Fibroblast of lung (primary cell): ENCODE data around the gene CBR1. TPM values are rescaled to one million over a fixed set of nuclear protein-coding genes. Genes with fewer than 3 reads are reported as not detected.
A peak's percentile ranks its signal among the peaks of the same experiment; 100 is the strongest.

Experiments used
- DNase-seq, 2 donors: peaks; one replicate each; pipeline versions ENCODE4 v3.0.0 to v3.0.0-alpha.2; 2010; ENCODE audit warnings: low read depth in 2 of 2
- H2AFZ ChIP-seq: 2 replicates; pipeline ENCODE4 v1.5.1; 2012; ENCODE audit warnings: low read length, control low read depth, inconsistent platforms
- H3K27ac ChIP-seq: 2 replicates; pipeline ENCODE4 v1.5.1; 2011; ENCODE audit warnings: low read length, control low read depth; ENCODE audit not compliant: insufficient read depth
- H3K27me3 ChIP-seq: 2 replicates; pipeline ENCODE4 v1.5.1; 2011; ENCODE audit warnings: mild to moderate bottlenecking, low read length; ENCODE audit not compliant: control insufficient read depth, insufficient read depth
- H3K36me3 ChIP-seq: 2 replicates; pipeline ENCODE4 v1.5.1; 2011; ENCODE audit warnings: low read length; ENCODE audit not compliant: control insufficient read depth, insufficient read depth
- H3K4me1 ChIP-seq: 2 replicates; pipeline ENCODE4 v1.5.1; 2011; ENCODE audit warnings: low read length; ENCODE audit not compliant: control insufficient read depth, insufficient read depth; ENCODE audit errors: extremely low read depth
- H3K4me2 ChIP-seq: 2 replicates; pipeline ENCODE4 v1.5.1; 2011; ENCODE audit warnings: low read length, control low read depth; ENCODE audit not compliant: insufficient read depth; ENCODE audit errors: extremely low read depth
- H3K4me3 ChIP-seq, 4 experiments: fragments of 200-600 bp in 1 of 4; sonication (generic) in 1 of 4; replicated peaks in 1 of 4; 2 replicates each; pipeline ENCODE4 v1.5.1; 2011 to 2016; ENCODE audit warnings: low read length in 4 of 4, low read depth in 3 of 4, mild to moderate bottlenecking in 3 of 4, control low read depth in 2 of 4, inconsistent platforms in 1 of 4, mixed read lengths in 1 of 4; ENCODE audit not compliant: insufficient read depth in 1 of 4; ENCODE audit errors: control extremely low read depth in 1 of 4
- H3K79me2 ChIP-seq: 2 replicates; pipeline ENCODE4 v1.5.1; 2012; ENCODE audit warnings: mild to moderate bottlenecking, low read length, inconsistent platforms; ENCODE audit not compliant: control insufficient read depth, insufficient read depth
- H3K9ac ChIP-seq: 2 replicates; pipeline ENCODE4 v1.5.1; 2011; ENCODE audit warnings: mild to moderate bottlenecking, low read length, control low read depth; ENCODE audit not compliant: insufficient read depth
- H3K9me3 ChIP-seq: 2 replicates; pipeline ENCODE4 v1.5.1; 2012; ENCODE audit warnings: low read depth, low read length; ENCODE audit not compliant: control insufficient read depth, insufficient read depth
- H4K20me1 ChIP-seq: 2 replicates; pipeline ENCODE4 v1.5.1; 2011; ENCODE audit warnings: low read length; ENCODE audit not compliant: control insufficient read depth, insufficient read depth; ENCODE audit errors: extremely low read depth
- EZH2 ChIP-seq: IDR thresholded peaks from 2 replicates; pipeline ENCODE4 v1.5.1; 2012; ENCODE audit warnings: low read length, control low read depth, mild to moderate bottlenecking; ENCODE audit errors: missing control alignments
- polyA plus RNA-seq, 2 donors: library from polyadenylated mRNA; depleted of rRNA in 1 of 2; stranded (reverse) in 1 of 2; unstranded in 1 of 2; fragments of >200 nt; gene quantifications; 2 replicates each; pipeline ENCODE4 v1.2.1, GENCODE V29; 2011 to 2012; ENCODE audit warnings: missing spikeins in 1 of 2
- total RNA-seq: library from RNA; depleted of rRNA; stranded (reverse); fragments of >200 nt; gene quantifications from 2 replicates; pipeline ENCODE4 v1.2.1, GENCODE V29; 2014
- TF ChIP-seq, protein P1 (sequence below), 2 donors: IDR thresholded peaks in 1 of 2; conservative IDR thresholded peaks in 1 of 2; 1 replicate in 1 of 2; 2 replicates in 1 of 2; pipeline ENCODE4 v1.5.1; 2011 to 2012; ENCODE audit warnings: low read length in 2 of 2, control low read depth in 1 of 2, inconsistent platforms in 1 of 2, low read depth in 1 of 2, mild to moderate bottlenecking in 1 of 2

The CBR1 gene
- total and polyA plus RNA-seq, 2 donors (not counting 1 experiment from before 2014, with no cell fraction given): 131 to 152 TPM

DNA sequence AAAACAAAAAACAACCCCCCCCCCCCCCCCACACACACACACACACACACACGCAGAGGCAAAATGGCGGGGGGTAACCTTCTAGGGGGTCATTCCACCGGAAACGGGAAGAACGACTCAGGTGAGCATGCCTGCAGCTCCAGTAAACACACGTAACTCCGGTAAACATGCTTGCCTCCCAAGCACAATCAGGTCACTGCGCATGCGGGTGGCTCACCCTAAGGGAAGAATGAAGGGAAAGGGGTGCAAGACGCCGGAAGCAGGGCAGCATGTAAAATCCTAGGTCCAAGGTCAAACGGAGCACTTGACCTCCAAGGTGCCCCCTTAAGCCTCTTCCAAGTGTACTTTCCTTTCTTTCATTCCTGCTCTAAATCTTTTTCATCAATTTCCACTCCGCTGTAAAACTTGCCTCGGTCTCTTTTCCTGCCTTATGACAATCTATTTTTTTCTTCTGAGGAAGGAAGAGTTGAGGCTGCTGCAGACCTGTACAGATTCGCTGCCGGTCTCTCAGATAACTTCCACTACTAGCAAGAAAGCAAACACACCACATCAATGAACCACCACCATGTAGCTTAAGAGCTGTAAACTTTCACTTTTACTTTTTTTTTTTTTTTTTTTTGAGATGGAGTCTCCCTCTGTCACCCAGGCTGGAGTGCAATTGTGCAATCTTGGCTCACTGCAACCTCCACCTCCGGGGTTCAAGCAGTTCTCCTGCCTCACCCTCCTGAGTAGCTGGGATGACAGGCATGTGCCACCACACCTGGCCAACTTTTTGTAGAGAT is 44.0 kb downstream of the CBR1 start:
- H3K27me3 ChIP-seq: no peaks in the 10 kb centered on the region
- H3K4me3 ChIP-seq: no peak overlapping the region
- H4K20me1 ChIP-seq: no peaks in the 10 kb centered on the region
- H3K9ac ChIP-seq: no peak overlapping the region
- no peaks in the 10 kb centered on the region for H3K79me2 ChIP-seq
- no peak for TF ChIP-seq EZH2
- TF ChIP-seq, protein P1, sequence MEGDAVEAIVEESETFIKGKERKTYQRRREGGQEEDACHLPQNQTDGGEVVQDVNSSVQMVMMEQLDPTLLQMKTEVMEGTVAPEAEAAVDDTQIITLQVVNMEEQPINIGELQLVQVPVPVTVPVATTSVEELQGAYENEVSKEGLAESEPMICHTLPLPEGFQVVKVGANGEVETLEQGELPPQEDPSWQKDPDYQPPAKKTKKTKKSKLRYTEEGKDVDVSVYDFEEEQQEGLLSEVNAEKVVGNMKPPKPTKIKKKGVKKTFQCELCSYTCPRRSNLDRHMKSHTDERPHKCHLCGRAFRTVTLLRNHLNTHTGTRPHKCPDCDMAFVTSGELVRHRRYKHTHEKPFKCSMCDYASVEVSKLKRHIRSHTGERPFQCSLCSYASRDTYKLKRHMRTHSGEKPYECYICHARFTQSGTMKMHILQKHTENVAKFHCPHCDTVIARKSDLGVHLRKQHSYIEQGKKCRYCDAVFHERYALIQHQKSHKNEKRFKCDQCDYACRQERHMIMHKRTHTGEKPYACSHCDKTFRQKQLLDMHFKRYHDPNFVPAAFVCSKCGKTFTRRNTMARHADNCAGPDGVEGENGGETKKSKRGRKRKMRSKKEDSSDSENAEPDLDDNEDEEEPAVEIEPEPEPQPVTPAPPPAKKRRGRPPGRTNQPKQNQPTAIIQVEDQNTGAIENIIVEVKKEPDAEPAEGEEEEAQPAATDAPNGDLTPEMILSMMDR (conservative IDR thresholded peaks at IDR 0.05 in 1 of 2, IDR thresholded peaks at IDR 0.05 in 1 of 2; ENCODE audit: low read depth in 1 of 2, low read length in 2 of 2): no peak
- H3K4me2 ChIP-seq: peak overlapping the region; percentile 33
- H3K36me3 ChIP-seq: no peaks in the 10 kb centered on the region
- H3K9me3 ChIP-seq: no peaks in the 10 kb centered on the region
- peak overlapping the region; percentile 66 for H3K27ac ChIP-seq
- H2AFZ ChIP-seq: peak overlapping the region; percentile 36
- peaks cover 8% of the 10 kb centered on the region for H3K4me1 ChIP-seq
- DNase-seq: no peak

- no peak for TF ChIP-seq EZH2
- TF ChIP-seq, protein P1 (conservative IDR thresholded peaks at IDR 0.05 in 1 of 2, IDR thresholded peaks at IDR 0.05 in 1 of 2; ENCODE audit: low read depth in 1 of 2, low read length in 2 of 2): no peak
- Histone ChIP-seq H3K36me3 (no peaks in the 10 kb centered on the region), H3K9me3 (no peaks in the 10 kb centered on the region), H3K27ac (no peak overlapping the region), H3K9ac (no peak overlapping the region), H4K20me1 (no peaks in the 10 kb centered on the region), H3K4me3 (no peak overlapping the region), H3K4me2 (no peak overlapping the region), H2AFZ (no peak overlapping the region), H3K4me1 (peaks cover 8% of the 10 kb centered on the region), H3K79me2 (no peaks in the 10 kb centered on the region), H3K27me3 (no peaks in the 10 kb centered on the region)
- DNase-seq: no peak
These were observed 45.4 kb downstream of the CBR1 start for GRCh38 chr21:36115138-36115730.

- no peak for DNase-seq
- Histone ChIP-seq H3K4me2 (no peak overlapping the region), H3K4me1 (peaks cover 7% of the 10 kb centered on the region), H3K79me2 (no peaks in the 10 kb centered on the region), H3K27me3 (no peaks in the 10 kb centered on the region), H3K27ac (no peak overlapping the region), H4K20me1 (no peaks in the 10 kb centered on the region), H3K9me3 (no peaks in the 10 kb centered on the region), H3K36me3 (no peaks in the 10 kb centered on the region), H3K4me3 (no peak overlapping the region), H3K9ac (no peak overlapping the region), H2AFZ (no peak overlapping the region)
- TF ChIP-seq, protein P1 (conservative IDR thresholded peaks at IDR 0.05 in 1 of 2, IDR thresholded peaks at IDR 0.05 in 1 of 2; ENCODE audit: low read depth in 1 of 2, low read length in 2 of 2): no peak
- no peak for TF ChIP-seq EZH2
These were observed 47.5 kb downstream of the CBR1 start for GRCh38 chr21:36117286-36117741.
